GM19240 (cell line): ENCODE measurements around the gene NPEPL1.
"Not testable (repeated sequence)": the region's sequence is repeated elsewhere in the genome, so short reads cannot be mapped to it uniquely, and the experiment has no call there.

Experiments used
- DNase-seq: peaks from one replicate; pipeline ENCODE4 v3.0.0; 2011; ENCODE audit warnings: low spot score; ENCODE audit not compliant: insufficient read length

The NPEPL1 gene

GRCh38 chr20:58712806-58713731, 20.5 kb downstream of the NPEPL1 start:
- no peak for DNase-seq

GRCh38 chr20:58713801-58714339, 21.3 kb downstream of the NPEPL1 start:
- no peak for DNase-seq

GRCh38 chr20:58714340-58714922, 21.8 kb downstream of the NPEPL1 start:
- no peak for DNase-seq

GRCh38 chr20:58714923-58715351, 22.3 kb downstream of the NPEPL1 start:
- no peak for DNase-seq

GRCh38 chr20:58715391-58715800, 22.8 kb downstream of the NPEPL1 start:
- DNase-seq, result no peak

- DNase-seq, result no peak
Measured at GRCh38 chr20:58715801-58716475, 23.3 kb downstream of the NPEPL1 start.

- DNase-seq, result no peak
Measured at GRCh38 chr20:58716476-58717277, 24.1 kb downstream of the NPEPL1 start.

- DNase-seq, result no peak
Measured at GRCh38 chr20:58717278-58718091, 24.9 kb downstream of the NPEPL1 start.

- DNase-seq, result no peak
Measured at GRCh38 chr20:58718121-58718563, 25.5 kb downstream of the NPEPL1 start.

- DNase-seq, result no peak
Measured at GRCh38 chr20:58718729-58719128, 26.1 kb downstream of the NPEPL1 start.

- DNase-seq, result no peak
Measured at GRCh38 chr20:58719258-58719657, 26.7 kb downstream of the NPEPL1 start.

GRCh38 chr20:58719971-58720371, 27.4 kb downstream of the NPEPL1 start:
- DNase-seq, result no peak

- DNase-seq, result no peak
Measured at GRCh38 chr20:58720890-58721289, 28.3 kb downstream of the NPEPL1 start.

GRCh38 chr20:58721951-58722778, 29.6 kb downstream of the NPEPL1 start:
- no peak for DNase-seq

- DNase-seq, result no peak
Measured at GRCh38 chr20:58722877-58723627, 30.5 kb downstream of the NPEPL1 start.

GRCh38 chr20:58723628-58723984, 31.0 kb downstream of the NPEPL1 start:
- no peak for DNase-seq

- DNase-seq, result not testable (repeated sequence)
Measured at GRCh38 chr20:58726156-58726555, 33.6 kb downstream of the NPEPL1 start.

- DNase-seq, result no peak
Measured at GRCh38 chr20:58731192-58731591, 38.6 kb downstream of the NPEPL1 start.

- no peak for DNase-seq
Measured at GRCh38 chr20:58737198-58737597, 44.6 kb downstream of the NPEPL1 start.
